Glomerular endothelial cell (primary cell): ENCODE measurements around the gene LAMA3. TPM values are rescaled to one million over a fixed set of nuclear protein-coding genes. Genes with fewer than 3 reads are reported as not detected.

Source experiments
- DNase-seq: peaks from one replicate; pipeline ENCODE4 v3.0.0-alpha.2; 2011; ENCODE audit warnings: low read depth, low spot score; ENCODE audit errors: extremely low read depth
- total RNA-seq: library from RNA; depleted of rRNA; stranded (reverse); fragments of >200 nt; gene quantifications from 2 replicates; pipeline ENCODE4 v1.2.3, GENCODE V29; 2015

Gene LAMA3
- total RNA-seq, 1 donor from 2014 or later, result 1.9 TPM

- DNase-seq, result no peak
Observed at GRCh38 chr18:23930002-23930401, 240.7 kb downstream of the LAMA3 start.

DNA sequence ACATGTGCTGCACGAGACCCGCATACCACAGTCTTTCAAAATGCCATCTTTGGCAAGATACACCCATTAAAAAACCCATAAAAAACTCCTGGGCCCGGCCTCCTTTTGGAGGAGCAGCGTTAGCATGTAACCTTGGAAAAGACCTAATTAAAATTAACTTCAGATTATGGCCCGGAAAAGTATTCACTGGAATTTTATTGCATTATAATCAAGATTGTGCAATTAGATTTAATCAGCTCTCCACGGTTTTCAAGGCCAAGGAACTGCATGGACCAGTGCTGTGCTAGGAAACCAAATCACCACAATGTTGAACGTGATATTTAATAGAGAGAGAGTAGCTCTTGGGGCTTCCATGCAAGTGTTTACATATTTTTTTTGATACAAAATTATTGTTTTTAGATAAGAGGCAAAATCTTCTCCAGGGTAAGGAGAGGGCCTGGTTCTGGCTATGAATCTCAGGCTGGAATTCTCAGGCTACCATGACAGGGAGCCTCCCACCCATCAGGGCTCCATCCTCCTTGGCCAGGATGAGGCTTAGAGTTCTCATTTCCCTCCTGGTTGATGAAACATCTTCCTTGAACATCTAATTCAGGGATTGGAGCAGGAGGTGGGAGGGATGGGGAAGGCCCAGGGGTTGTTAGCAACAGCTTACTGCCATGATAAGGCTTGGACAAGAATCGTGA lies 243.3 kb downstream of the LAMA3 start:
- DNase-seq, result no peak

DNA sequence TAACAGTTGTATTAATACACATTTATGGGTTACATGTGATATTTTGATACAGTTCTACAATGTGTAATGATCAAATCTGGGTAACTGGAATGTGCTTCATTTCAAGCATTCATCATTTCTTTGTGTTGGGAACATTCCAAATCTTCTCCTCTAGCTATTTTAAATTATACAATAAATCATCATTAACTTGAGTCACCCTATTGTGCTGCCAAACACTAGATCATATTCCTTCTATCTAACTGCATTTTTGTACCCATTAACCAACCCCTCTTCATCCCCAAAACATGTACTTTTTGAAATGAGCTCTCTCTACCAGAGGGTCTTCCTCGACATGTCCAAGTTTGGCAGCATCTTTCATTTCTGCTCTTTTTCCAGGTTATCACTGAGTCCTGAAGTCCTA lies 244.2 kb downstream of the LAMA3 start:
- DNase-seq, result no peak

DNA sequence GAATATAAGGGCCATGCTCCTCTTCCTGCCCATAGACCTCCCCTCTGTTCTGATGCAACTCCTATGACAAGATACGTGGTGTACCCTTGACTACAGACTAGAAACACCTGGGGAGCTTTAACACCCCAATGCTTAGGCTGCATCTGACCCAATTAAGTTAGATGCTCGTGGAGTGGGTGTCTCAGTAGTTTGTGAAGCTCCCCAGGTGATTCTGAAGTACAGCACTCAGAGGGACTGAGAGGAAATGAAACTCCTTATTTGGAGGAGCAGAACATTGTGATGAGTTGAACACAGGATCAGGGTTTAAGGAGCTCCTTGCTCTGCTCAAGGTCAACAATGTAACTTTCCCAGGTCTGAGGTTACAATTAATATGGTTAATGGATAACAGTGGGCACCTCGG lies 245.0 kb downstream of the LAMA3 start:
- no peak for DNase-seq

GRCh38 chr18:23934863-23935262 lies 245.6 kb downstream of the LAMA3 start:
- DNase-seq, result no peak

- DNase-seq, result no peak
Observed at GRCh38 chr18:23935804-23936203, 246.6 kb downstream of the LAMA3 start.

- DNase-seq, result no peak
Observed at GRCh38 chr18:23936381-23936958, 247.2 kb downstream of the LAMA3 start.

DNA sequence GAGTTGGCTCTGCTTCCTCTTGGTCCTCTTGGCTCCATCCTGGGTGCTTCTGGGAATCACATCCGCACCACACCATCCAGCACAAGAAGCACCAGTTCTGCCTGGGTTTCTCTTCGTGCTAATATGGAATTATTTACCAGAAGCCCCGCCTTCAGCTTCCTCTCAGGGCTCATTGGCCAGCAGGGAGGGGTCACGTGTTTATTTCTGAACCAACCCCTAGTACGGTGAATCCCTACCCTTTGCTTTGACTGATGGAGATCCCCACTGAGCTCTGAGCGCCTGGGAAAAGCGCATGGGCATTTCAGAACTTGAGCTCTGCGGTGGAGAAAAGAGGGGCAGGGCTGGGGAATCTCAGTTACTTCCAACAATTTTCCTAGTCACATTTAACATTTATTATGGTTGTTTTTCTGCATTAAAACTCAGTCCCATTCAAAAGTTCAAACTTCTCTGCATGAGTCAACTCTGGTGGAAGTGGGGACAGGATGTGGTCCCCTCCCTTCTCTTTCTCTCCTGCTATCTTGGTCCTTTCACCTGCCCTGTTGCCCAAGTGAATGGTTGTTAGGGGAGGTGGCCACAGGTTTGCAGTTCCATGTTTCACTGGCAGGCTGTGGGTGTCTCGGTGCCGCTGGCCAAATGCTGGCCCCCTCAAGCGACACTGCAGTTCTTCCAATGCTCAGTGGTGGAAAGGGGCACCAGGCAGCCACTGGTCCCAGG lies 248.9 kb downstream of the LAMA3 start:
- DNase-seq, result no peak

DNA sequence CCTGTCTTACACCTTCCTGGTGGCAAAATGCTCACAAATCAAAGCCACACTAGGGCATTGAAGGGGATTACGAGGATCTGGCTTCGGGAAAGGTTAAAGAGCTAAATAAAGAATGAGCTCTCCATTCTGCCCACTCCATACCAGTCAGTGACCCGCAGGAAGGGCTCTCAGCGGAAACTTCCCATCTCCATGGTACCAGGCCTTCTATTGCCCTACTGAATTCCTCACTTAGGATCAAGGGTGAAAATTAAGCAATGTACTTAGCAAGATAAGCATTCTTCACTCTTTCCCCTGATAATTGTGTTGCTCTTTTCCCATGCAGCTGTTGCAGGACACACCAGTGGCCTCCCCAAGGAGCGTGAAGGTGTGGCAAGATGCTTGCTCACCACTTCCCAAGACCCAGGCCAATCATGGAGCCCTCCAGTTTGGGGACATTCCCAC lies 249.7 kb downstream of the LAMA3 start:
- no peak for DNase-seq

DNA sequence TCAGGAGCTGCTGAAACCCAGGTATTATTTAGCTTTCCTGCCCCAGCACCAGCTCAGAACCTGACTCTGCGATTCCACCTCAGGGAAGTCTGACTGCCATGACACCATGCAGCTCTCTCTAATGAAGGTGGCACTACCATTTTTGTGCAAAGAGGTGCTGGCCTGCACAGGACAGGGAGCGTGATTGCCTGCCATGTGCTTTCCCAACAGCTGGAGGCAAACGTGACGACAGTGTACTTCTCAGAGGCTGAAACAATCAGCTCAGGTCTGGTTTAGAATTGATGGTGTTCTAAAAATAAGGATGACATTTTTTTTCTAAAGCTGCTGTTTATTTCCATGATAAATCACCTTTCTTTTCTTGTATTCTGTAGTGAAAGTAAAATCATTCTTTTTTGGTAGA lies 250.1 kb downstream of the LAMA3 start:
- DNase-seq, result no peak

GRCh38 chr18:23939896-23940295 lies 250.6 kb downstream of the LAMA3 start:
- no peak for DNase-seq

DNA sequence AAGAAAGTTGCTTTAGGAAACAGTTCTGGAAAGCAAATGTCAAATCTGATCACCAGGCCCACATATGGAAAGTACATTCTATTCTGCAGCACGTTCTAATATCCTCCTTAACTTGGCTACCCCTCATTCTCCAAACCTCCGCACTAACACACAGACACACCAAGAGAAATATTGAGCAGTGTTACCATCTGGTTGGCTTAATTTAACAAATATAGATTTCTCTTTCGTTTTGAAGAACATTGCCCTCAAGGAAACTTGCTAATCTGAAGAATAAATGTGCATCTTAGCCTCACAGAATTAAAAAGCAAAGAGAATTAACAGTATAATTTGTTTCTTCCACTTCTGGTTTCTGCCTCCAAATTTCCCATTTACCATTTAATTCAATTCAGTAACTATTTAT lies 252.5 kb downstream of the LAMA3 start:
- DNase-seq, result no peak

GRCh38 chr18:23943104-23943503 lies 253.9 kb downstream of the LAMA3 start:
- DNase-seq, result no peak

DNA sequence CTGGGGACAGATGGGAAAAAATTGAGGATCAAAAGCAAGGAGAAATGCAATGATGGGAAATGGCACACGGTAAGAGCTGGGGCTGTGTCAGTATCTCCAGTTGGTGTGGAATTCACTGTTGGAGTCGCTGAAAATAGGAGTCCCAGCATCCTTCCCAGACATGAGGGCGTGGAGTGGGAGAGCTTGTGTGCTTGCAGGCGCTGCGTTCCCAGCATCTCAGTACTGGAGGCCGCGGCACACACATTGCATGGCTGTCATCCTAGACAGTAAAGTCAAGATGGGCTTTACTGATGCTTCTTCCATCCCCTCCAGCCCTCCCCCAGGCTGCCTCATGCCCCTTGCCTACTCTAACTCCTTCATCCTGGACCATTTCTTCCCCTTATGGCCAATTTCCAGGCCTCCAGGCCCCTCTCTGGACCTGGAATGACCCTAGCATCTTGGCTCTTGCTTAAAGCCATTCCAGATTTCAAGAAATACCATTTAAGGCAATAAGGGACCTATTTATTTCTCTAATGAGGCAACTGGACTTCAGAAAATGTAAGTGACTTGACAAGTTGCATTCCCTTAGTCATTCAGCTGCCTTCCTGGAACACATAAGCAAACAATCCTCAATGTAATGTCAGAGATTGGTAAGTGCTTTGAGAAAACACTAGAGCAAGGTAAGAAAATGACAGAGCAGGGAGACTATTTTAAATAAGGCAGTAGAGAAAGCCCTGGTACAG lies 254.8 kb downstream of the LAMA3 start:
- DNase-seq, result no peak

GRCh38 chr18:23945416-23946079 lies 256.3 kb downstream of the LAMA3 start:
- no peak for DNase-seq

- DNase-seq, result no peak
Observed at GRCh38 chr18:23949863-23950262, 260.6 kb downstream of the LAMA3 start.

GRCh38 chr18:23950644-23951043 lies 261.4 kb downstream of the LAMA3 start:
- no peak for DNase-seq

GRCh38 chr18:23951206-23951605 lies 262.0 kb downstream of the LAMA3 start:
- no peak for DNase-seq

DNA sequence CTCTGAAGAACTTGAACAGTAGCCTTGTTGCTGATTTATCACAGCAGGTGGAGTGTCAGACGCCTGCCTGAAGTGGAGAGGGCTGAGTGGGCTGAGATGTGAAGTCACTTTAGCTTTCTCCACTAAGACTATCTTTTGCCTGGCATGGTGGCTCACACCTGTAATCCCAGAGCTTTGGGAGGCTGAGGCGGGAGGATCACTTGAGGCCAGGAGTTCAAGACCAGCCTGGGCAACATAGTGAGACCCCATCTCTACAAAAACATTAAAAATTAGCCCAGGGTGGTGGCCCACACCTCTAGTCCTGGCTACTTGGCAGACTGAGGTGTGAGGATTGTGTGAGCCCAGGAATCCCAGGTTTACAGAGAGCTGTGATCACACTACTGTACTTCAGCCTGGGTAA lies 264.7 kb downstream of the LAMA3 start:
- no peak for DNase-seq

- DNase-seq, result no peak
Observed at GRCh38 chr18:23956483-23956882, 267.2 kb downstream of the LAMA3 start.

DNA sequence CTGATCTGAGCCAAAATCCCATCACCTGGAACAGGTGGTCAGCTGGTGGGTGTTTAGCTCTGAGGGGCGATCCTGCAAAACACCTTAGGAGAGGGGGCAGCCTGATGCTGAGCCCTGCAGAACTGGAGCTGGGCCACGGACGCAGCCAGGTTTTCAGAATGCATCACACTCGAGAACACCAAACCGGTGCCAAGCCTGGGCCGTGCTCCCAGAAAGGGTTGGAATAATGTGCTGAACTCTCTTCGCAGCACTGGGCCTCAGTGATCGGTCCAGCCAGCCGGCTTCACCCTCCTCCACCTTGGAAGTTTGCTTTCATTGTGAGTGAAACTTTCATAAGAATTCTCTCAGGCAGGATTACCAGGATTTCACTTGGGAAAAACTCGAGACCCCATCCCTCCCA lies 268.8 kb downstream of the LAMA3 start:
- no peak for DNase-seq
